ENCODE results near the gene ZBTB6. TPM values are rescaled to one million over a fixed set of nuclear protein-coding genes. Genes with fewer than 3 reads are reported as not detected.

The ZBTB6 gene, protein sequence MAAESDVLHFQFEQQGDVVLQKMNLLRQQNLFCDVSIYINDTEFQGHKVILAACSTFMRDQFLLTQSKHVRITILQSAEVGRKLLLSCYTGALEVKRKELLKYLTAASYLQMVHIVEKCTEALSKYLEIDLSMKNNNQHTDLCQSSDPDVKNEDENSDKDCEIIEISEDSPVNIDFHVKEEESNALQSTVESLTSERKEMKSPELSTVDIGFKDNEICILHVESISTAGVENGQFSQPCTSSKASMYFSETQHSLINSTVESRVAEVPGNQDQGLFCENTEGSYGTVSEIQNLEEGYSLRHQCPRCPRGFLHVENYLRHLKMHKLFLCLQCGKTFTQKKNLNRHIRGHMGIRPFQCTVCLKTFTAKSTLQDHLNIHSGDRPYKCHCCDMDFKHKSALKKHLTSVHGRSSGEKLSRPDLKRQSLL
- total RNA-seq, result 10 to 100 TPM in 1 of 4 donors, 1 to 10 TPM in 3; 4.7 to 11.5 (median 7.2) TPM

DNA sequence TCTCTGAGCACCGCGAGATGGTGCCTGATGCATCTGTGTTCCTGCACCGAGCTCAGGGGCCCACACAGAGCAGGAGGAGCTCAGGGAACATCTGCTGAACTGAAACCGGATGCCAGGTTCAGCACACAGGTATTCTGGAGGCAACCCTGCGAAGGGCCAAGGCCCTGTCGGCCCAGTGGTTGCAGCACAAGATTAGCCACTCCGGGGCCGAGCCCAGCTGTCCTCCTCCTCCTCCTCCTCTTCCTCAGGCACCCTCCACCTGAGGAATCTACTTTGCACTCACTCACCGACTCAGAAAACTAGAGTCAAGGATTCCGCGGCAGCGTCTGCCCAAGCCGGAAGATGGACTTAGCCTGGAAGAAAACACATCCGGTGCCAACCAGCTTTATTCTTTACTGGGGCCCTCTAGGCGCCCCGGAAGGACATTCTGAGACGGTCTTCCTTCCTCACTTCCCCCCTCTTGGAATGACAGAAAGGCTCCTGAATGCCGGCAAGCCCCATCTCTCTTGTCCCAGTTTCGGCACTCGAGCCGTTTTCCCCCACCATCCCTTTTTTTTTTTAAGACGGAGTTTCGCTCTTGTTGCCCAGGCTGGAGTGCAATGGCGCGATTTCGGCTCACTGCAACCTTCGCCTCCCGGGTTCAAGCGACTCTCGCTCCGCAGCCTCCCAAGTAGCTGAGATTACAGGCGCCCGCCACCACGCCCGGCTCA is at the start of gene ZBTB6:
Gene ZBTB6 (minus strand): TSS at position 360 of the 710 bp plus-strand sequence. CDS start 1,251 bp downstream, outside the sequence.
- no peak for DNase-seq (ENCODE audit: low spot score)

DNA sequence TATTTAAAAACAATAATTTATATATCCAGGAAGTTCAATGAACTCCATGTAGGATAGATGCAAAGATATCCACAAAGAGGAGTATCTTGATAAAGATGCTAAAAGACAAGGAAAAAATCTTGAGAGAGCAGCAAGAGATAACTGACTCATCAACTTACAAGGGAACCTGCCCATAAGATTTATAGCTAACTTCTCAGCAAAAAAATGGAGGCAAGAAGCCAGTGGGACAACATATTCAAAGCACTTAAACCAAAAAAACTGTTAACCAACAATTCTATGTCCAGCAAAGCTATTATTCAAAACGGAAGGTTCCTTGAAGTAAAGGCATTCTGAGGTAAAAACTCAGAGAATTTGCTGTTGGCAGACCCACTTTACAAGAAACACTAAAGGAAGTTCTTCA is 48.0 kb upstream of the ZBTB6 start:
- DNase-seq (ENCODE audit: low spot score), result no peak
- TF ChIP-seq, protein P1, sequence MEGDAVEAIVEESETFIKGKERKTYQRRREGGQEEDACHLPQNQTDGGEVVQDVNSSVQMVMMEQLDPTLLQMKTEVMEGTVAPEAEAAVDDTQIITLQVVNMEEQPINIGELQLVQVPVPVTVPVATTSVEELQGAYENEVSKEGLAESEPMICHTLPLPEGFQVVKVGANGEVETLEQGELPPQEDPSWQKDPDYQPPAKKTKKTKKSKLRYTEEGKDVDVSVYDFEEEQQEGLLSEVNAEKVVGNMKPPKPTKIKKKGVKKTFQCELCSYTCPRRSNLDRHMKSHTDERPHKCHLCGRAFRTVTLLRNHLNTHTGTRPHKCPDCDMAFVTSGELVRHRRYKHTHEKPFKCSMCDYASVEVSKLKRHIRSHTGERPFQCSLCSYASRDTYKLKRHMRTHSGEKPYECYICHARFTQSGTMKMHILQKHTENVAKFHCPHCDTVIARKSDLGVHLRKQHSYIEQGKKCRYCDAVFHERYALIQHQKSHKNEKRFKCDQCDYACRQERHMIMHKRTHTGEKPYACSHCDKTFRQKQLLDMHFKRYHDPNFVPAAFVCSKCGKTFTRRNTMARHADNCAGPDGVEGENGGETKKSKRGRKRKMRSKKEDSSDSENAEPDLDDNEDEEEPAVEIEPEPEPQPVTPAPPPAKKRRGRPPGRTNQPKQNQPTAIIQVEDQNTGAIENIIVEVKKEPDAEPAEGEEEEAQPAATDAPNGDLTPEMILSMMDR (IDR thresholded peaks at IDR 0.05), result no peak
- no peak for ATAC-seq (ENCODE audit: low FRiP score)

More for the DNA sequence above, at the start of gene ZBTB6:
- peak; percentile 94 for ATAC-seq (ENCODE audit: low FRiP score)
- TF ChIP-seq, protein P1 (IDR thresholded peaks at IDR 0.05), result no peak

DNA sequence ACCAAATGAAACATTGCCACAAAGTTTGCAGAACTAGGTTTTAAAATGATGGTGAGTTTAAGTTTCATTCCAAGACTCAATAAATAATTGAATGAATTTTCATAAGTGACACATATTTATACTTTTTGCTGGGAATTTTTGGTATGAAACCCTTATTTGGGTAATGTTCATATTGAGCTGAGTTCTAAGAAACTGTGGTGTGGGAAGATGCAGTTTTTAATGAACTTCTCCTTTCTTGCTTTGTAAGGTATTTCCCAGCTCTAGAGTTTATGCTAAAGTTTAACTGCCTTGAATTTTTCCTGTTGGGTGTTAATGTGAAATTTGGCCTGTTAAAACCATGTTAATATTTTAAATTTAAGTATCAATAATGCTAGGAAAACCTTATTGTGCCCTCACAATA is 42.8 kb upstream of the ZBTB6 start:
- ATAC-seq (ENCODE audit: low FRiP score) (no peak), DNase-seq (ENCODE audit: low spot score) (no peak)
- TF ChIP-seq, protein P1 (IDR thresholded peaks at IDR 0.05), result no peak

DNA sequence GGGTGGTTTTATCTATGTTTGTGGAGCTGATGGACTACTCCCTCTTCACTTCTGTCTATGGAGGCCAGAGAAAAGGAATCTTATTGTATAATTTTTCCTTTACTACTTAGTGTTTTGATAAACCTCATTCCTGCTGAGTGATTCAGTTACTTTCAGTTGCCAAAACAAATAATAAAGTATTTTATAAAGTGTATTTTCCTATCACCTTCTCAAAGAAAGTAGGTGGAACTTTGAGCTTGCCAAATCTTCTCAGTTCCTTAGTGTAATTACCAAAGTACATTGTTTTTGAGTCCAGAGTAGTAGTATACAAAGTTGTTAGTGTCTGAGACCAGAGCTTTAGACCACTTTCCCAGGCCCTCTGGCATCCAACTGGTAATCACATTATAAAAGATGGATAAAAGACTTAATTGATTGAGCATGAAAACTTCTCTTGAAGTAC is 41.1 kb upstream of the ZBTB6 start:
- DNase-seq (ENCODE audit: low spot score), result no peak
- TF ChIP-seq, protein P1 (IDR thresholded peaks at IDR 0.05), result no peak
- ATAC-seq (ENCODE audit: low FRiP score), result peak; percentile 28

DNA sequence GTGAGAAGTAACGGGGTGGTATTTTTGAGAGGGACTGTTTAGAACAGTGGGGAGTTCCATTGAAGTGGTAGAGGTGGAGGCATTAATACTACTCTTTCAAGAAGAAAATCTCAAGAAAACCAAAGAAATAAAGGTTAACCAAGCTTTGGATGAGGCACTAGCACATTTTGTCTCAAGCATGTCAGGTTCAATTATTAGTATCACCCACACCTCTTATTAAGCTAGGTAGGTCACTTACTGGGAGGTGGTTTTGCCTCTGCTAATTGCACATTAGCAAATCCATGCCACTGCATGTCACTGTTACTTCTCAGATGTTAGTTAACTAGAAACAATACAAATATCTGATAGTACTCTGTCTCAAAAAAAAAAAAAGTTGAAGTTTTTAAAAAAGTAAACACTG is 37.9 kb upstream of the ZBTB6 start:
- no peak for DNase-seq (ENCODE audit: low spot score)
- ATAC-seq (ENCODE audit: low FRiP score), result no peak

DNA sequence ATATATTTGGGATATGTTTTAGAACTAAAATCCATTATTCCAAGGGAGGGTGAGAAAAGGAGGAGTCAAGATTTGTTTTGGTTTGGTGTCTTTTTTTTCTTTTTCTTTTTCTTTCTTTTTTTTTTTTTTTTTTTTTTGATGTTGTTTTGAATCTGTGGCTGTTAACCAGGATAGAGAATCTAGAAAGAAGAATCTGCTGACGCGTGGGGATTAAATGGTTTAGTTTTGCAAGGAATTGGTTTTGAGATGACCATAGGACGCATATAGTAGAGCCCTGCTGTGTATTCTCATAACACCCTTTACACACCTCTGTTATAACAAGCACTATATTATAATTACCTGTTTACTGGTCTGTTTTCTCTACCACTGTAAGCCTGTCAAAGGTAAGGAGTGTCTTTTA is 37.1 kb upstream of the ZBTB6 start:
- ATAC-seq (ENCODE audit: low FRiP score), result no peak
- no peak for DNase-seq (ENCODE audit: low spot score)
- TF ChIP-seq, protein P1 (IDR thresholded peaks at IDR 0.05), result no peak

More for the DNA sequence above, 37.9 kb upstream of the ZBTB6 start:
- TF ChIP-seq, protein P1 (IDR thresholded peaks at IDR 0.05), result no peak
